Islet precursor cell (in vitro differentiated cells): ENCODE results near the gene DNMBP.
"Not testable (repeated sequence)": the region's sequence is repeated elsewhere in the genome, so short reads cannot be mapped to it uniquely, and the experiment has no call there.

Experiments used
- DNase-seq: peaks from one replicate; pipeline ENCODE4 v3.0.0-alpha.2; 2018

The DNMBP gene

GRCh38 chr10:99912041-99912440 is 97.7 kb downstream of the DNMBP start:
- no peak for DNase-seq

- DNase-seq: no peak
Observed at GRCh38 chr10:99908512-99908911, 101.2 kb downstream of the DNMBP start.

- DNase-seq: no peak
Observed at GRCh38 chr10:99906470-99906869, 103.3 kb downstream of the DNMBP start.

- DNase-seq: no peak
Observed at GRCh38 chr10:99905971-99906370, 103.8 kb downstream of the DNMBP start.

GRCh38 chr10:99895867-99896266 is 113.9 kb downstream of the DNMBP start:
- DNase-seq: no peak

GRCh38 chr10:99895066-99895465 is 114.7 kb downstream of the DNMBP start:
- DNase-seq: not testable (repeated sequence)

- no peak for DNase-seq
Observed at GRCh38 chr10:99894613-99895012, 115.1 kb downstream of the DNMBP start.

- DNase-seq: no peak
Observed at GRCh38 chr10:99888622-99889021, 121.1 kb downstream of the DNMBP start.

- no peak for DNase-seq
Observed at GRCh38 chr10:99883523-99883922, 126.2 kb downstream of the DNMBP start.

GRCh38 chr10:99881371-99881770 is 128.4 kb downstream of the DNMBP start:
- no peak for DNase-seq

GRCh38 chr10:99880080-99880835 is 129.5 kb downstream of the DNMBP start:
- DNase-seq: no peak

GRCh38 chr10:99875473-99875872 is 134.3 kb downstream of the DNMBP start:
- no peak for DNase-seq

GRCh38 chr10:99874341-99875085 is 135.2 kb downstream of the DNMBP start:
- DNase-seq: no peak

- DNase-seq: no peak
Observed at GRCh38 chr10:99873846-99874245, 135.9 kb downstream of the DNMBP start.

- no peak for DNase-seq
Observed at GRCh38 chr10:99872367-99873162, 137.2 kb downstream of the DNMBP start.

- DNase-seq: no peak
Observed at GRCh38 chr10:99870123-99870730, 139.5 kb downstream of the DNMBP start.

- DNase-seq: no peak
Observed at GRCh38 chr10:99869581-99870122, 140.1 kb downstream of the DNMBP start.

- not testable (repeated sequence) for DNase-seq
Observed at GRCh38 chr10:99867250-99867649, 142.5 kb downstream of the DNMBP start.

GRCh38 chr10:99863535-99864240 is 146.1 kb downstream of the DNMBP start:
- not testable (repeated sequence) for DNase-seq

GRCh38 chr10:99860466-99860865 is 149.3 kb downstream of the DNMBP start:
- no peak for DNase-seq

- DNase-seq: no peak
Observed at GRCh38 chr10:99859585-99859984, 150.2 kb downstream of the DNMBP start.

GRCh38 chr10:99858849-99859248 is 150.9 kb downstream of the DNMBP start:
- DNase-seq: no peak
